IPS-18c (cell line): ENCODE data around the gene CHST15.

ENCODE experiments used
- H3K4me3 ChIP-seq: 2 replicates; pipeline ENCODE4 v1.7.0; 2013; ENCODE audit warnings: low read depth, mild to moderate bottlenecking, low read length, moderate library complexity; ENCODE audit not compliant: insufficient read depth
- H3K9me3 ChIP-seq: one replicate; pipeline ENCODE4 v1.6.1; 2013; ENCODE audit warnings: mild to moderate bottlenecking, low read length, moderate library complexity; ENCODE audit not compliant: control insufficient read depth, insufficient read depth

The CHST15 gene

DNA sequence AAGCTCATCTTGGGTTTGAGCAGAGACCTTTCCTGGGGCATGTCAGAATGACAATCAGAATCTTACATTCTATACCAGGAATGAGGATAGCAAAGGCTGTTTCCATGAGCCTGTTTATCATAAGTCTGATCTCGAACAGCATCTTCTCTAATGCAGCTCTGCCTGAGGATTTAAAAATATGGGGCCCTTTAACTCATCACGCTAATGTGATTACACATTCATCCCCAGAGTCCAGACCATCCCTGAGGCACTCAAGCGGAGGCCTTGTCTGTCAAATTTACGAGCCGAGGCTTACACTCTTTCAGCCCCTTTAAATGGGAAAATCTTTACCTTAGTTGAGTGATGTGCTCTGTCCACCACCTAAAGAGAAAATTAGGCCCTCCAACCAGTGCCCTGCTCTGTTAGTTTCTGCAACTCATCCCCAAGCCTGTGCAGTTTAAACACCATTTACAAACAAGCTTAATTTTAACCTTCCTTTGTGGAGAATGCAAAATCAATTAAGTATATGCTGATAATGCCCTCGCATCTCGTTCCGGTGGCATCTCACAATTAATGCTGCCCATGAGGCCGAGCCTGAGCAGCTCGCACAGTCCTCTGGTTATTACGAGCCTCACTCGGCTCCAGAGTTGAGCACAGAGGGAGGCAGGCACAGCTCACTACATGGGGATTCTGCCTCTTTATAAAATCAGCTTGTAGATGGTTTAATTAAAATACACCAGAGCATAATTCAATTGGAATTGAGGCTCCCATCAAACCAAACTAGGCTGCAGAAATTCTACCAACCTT is 16.0 kb downstream of the CHST15 start:
- Histone ChIP-seq H3K4me3 (no peak overlapping the region), H3K9me3 (no peaks in the 10 kb centered on the region)

DNA sequence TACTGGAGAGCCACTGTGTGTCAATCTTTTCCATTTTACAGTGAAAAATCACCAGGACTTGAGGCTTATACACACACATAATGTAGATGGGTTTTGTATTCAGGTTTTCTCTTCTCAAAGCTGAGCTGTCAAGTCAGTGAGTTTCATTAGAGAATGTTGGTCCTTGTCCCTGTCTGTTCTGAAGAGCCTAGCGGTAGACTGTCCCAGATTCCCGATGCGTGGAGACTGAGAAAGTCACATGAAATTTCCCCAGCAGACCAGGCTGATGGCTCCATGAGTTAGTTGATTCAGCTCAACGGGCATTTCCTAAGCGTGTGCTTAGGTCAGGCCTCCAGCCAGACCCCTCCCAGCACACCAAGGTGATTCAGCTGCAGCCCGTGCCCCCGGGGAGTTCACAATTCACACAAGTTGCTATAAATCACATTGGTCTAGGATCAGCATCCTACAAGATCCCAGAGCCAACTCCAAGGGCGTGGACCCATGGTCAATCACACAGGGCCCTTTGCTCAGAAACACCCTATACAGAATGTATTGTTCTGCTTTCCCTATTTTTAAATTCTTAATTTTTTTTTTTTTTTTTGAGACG is 17.2 kb downstream of the CHST15 start:
- Histone ChIP-seq H3K4me3 (no peak overlapping the region), H3K9me3 (no peaks in the 10 kb centered on the region)

DNA sequence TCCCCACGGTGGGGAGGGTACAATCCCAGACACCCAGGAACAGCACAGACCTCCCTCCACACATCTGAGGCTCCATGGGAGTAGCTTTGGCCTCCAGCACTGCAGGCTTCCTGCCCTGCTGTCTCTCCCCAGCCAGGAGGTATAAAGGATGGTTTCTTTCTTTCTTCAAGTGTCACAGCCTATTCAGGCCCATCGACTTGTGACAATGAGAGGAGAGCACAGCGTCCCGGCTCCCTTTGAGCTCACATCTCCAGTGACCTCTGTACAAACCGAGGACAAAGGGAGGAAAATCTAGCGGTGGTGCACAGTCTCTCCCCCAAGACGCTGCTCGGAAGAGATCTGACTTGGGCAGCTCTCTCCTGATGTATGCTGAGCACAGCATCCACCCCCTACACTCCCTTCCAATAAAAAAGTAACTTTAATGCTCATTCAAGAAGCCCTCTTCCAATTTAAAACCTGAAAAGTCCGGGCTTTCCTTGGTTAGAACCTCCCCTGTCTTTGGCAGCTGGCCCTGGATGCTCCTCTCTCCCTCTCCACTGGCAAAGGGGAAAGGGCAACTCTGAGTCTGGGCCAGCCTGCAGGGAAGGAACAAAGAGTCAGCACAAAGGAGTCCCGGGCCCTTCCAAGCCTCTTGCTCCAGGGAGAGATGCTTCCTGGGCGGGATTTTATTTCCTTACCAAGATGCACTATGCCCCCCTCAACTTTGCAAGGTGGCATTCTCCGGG is 18.0 kb downstream of the CHST15 start:
- no peaks in the 10 kb centered on the region for H3K9me3 ChIP-seq
- no peak overlapping the region for H3K4me3 ChIP-seq

DNA sequence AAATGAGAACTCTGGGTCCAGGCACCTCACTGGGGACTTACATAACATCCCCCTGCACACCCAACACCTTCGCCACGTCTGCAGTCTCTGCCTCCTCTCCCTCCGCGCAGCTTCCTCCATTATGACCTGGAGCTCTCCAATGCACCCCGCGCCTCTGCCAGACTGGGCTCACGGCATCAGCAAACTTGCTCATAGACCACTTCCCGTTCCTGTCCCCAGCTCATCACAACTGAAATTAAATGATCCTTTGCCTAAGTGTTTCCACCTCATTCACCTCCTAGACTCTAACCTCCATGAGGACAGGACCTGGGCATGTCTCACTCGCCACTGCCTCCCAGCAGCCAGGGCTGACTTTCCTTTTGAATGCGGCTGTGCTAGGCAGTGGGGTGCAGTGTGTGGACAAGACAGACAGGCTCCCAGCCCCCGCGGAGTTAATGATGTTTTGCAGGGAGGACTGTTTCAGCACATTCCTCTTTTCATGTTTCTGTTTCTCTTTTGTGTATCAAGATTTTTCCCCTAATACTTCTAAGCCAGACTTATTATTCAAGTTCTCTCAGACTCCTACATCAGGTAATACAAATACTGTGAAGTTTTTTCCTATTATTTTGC is 18.8 kb downstream of the CHST15 start:
- H3K9me3 ChIP-seq = no peaks in the 10 kb centered on the region
- H3K4me3 ChIP-seq = no peak overlapping the region

DNA sequence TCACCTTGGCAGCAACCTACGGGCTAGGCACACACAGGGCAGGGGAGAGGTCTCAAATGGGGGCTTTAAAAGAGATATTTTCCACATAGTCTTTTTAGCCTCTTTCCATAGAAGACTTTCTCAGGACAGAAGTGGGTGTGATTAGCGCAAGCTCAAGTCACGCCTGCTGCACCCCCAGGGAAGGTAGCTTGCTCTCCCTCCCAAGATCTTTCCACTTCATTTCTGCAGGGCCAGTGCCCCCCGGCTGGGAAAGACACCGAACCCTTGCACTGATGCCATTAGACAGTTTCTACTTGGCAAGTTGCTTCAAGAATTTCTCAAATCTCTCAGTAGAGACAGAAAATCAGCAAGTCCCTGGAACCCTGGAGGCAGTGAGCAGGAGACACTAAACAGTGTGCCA is 19.4 kb downstream of the CHST15 start:
- no peaks in the 10 kb centered on the region for H3K9me3 ChIP-seq
- no peak overlapping the region for H3K4me3 ChIP-seq

DNA sequence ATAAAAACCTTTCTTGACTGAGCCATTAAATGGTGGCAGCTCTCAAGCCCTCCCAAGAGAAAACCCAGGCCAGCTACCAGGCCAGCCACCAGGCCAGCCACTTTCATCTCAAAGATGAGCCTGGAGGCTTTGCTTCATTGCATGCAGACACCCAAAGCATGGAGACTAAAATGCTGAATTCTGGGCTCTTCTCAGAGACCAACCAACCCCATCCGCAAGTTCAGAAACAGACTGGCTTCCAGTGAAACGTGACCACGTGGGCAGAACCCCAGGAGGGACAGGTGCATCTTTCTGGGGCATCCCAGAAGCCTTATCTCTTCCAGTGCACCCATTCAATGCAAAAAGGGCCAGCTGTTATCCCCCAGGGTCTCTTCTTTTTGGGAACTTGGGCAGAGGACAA is 20.9 kb downstream of the CHST15 start:
- Histone ChIP-seq H3K9me3 (no peaks in the 10 kb centered on the region), H3K4me3 (no peak overlapping the region)

DNA sequence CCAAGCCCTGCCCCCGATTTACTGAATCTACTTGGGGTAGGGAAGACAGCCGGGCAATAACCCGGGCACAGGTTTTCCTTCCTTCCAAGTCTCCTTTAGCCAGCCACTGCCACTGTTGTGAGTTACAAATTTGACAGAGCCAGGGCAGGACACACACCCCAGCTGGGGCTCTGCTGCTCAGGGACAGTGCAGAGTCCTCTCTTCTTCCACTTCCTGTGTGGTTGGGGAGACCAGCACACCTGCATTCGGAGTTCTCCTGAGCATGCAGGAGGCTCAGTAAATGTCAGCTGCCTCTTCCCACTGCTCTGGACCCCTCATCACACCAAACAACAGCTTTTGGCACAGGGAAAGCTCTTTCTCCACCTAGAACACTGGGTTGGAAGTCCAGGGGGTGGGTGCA is 21.3 kb downstream of the CHST15 start:
- Histone ChIP-seq H3K9me3 (peaks cover under 1% of the 10 kb centered on the region), H3K4me3 (no peak overlapping the region)

DNA sequence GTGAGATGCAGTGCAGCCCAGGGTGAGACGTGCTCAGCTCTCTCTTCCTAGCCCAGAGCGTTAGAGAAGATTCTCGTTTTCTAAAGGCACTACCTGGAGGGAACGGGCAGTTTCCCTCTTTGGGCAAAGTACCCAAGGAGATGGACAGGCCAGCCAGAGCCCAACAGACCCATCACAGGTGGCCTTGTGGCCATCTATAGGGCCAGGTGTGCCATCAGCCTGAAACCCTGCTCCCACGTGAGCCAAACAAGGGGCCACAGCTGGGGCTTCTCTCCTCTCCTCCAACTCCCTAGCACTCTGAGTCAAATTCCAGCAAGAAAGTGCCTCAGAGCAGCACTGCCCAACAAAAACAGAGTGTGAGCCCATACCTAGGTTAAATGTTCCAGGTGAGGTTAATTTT is 22.3 kb downstream of the CHST15 start:
- Histone ChIP-seq H3K4me3 (no peak overlapping the region), H3K9me3 (peaks cover 2% of the 10 kb centered on the region)

DNA sequence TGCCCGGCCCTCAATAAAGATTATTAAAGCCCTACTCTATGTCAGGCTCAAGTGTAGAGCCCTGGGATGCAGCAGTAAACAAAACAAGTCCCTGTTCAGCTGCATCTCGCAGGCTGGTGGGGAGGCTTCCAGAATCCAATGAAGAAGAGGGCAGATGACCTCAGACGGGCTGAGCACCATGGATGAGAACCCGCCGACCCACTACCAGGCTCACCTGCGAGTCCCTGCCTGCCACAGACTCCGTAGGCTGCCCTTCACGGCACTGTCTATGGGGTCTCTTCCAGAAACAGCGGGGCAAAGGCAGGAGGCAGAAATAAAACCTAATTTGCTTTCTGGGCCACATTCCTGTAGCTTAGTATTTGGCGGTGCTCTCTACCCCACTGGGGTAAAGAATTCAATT is 22.7 kb downstream of the CHST15 start:
- Histone ChIP-seq H3K9me3 (peaks cover 2% of the 10 kb centered on the region), H3K4me3 (no peak overlapping the region)

DNA sequence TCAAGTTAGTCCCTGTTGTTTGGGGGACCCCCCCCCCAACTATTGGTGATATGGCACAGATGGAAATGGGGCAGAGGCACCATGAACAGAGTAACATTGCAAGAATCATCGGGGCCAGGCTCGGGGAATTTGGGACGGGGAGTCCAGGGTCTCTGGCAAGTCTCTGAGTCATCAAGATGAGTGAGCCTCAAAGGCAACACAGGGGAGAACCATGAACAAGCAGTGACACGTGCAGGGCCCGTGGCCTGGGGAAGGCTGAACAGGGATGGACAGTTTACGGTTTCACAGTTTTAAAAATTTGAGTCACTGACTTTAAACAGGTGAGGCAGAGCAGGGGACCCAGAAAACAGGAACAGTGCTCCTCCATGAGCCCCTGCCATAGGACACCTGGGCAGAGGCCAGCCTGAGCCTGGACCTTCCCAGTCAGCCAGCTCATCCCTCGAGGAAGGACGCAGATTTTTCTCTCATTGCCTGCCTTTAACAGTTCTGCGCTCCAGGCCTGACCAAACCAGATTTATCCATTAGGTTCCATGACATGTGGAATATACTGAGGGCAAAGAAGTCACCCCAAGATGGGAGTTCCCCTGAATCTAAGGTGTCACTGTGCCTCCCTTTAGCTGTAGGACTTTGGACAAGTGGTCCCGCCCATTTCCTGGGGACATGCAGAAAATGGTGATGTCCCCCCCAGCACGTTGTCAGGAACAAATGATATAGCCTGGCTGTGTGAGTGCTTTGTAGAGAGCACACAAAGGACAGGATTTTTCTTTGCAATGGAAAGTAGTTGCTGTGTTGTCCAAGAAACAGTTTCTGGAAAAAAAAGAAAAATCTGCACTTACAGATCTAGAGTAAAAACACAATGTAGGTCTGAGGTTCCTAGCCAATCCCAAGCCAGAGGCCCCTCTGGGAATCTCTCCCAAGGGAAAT is 23.8 kb downstream of the CHST15 start:
- peaks cover 2% of the 10 kb centered on the region for H3K9me3 ChIP-seq
- H3K4me3 ChIP-seq = no peak overlapping the region

DNA sequence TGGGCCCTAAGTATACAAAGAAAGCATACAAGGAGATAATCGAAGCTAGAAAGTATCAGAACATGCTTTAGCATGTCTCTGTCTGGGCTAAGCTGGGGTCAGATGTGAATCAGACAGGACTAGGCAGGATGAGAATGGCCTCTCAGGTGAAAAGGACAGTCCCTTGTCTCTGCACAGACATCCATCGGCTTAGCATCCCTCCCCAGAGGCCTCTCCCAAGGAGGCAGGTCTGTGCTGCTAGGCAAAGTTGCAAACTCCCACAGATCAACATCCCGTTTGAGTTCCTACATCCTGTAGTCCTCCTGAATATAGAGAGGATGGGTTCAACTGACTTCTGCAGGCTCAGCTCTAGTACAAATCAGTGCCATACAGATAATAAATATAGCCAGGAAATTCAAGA is 24.5 kb downstream of the CHST15 start:
- Histone ChIP-seq H3K9me3 (peaks cover 2% of the 10 kb centered on the region), H3K4me3 (no peak overlapping the region)

DNA sequence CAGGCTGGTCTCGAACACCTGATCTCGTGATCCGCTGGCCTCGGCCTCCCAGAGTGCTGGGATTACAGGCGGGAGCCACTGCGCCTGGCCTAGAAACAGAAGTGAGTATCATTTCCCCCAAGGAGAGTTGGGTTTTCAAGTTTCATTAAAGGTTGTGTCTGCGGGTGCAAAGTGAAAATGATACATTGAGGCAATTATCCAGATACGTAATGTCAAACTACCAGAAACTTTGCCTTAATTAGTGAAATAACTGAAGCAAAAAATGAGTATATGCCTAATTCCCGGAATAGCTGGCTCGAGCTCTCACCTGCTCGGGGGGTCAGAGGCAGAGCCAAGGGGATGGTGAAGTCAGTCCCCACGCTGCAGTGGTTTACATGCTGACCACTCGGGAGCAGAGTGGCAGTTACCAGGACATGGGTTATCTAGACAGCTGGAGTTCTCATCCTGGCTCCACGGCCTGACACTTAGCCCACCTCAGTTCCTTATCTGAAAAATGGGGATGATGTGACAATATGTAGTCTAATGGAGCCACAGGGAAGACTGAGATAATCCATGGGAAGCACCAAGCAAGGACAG is 25.5 kb downstream of the CHST15 start:
- peaks cover 2% of the 10 kb centered on the region for H3K9me3 ChIP-seq

DNA sequence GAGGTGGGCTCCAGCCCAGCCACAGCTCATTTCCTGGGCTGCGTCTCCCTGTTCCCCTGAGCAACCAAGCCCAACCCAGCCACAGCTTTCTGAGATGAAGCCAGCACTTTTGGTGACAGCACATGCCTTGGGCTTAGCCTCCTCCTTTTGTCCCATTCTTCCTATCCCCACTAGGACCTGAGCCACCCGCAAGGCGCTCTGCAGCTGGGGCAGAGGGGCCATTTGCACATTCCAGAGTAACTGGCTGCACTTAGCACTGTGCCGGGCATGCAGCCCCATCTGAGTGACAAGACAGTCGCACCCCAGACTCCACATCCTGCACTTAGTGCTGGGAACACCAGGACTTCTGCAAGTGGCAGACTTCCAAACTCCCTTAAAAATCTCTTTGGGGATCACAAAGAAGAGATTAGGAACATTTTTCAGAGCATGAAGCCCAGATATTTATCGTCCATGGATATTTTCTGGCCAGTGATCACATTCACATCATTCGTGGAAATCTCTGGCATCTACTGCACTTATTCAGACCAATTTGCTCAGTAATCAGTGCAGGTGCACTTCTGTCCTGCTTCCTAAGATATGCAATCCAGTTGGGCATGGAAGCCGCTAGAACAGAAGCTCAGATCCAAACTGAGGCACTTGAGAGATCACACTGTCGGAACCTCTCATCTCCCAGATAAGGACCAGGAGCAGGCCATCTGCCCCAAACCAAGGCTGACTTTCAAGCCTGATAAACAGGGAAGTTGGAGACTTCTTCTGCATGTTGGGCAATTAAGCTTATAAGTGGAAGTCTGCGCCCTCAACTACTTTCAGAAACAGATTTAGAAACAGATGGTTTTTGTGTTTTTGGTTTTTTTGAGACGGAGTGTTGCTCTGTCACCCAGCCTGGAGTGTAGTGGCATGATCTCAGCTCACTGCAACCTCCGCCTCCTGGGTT is 26.4 kb downstream of the CHST15 start:
- peaks cover 2% of the 10 kb centered on the region for H3K9me3 ChIP-seq
- no peak overlapping the region; the same call in 1 of the 2 replicates for H3K4me3 ChIP-seq

More for the DNA sequence above, 25.5 kb downstream of the CHST15 start:
- H3K4me3 ChIP-seq = no peak overlapping the region

DNA sequence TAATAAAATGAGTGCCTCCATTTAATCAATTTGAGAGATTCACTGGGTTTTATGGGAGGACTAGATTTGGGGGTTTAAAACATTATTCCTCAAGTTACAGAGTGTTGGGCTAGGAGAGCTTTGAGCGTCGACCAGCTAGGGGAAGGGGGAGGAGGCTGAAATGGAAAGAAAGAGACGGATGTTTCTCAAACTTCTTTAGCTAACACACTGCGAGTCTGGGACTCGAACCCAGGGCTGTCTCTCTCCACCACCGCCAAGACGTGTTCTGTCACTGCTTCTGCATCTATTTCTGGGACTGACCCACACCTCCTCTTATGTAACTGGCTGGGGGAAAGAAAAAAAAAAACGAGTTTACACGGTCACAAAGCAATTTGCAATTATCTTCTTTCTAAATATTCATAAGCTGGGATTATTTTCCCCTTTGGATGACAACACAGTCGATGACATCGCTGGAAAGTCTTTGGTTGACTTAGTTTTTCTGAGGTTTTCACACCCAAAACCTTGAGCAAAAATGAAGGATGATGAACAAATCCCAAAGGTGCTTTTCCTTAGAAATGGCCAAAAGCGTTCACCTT is 27.2 kb downstream of the CHST15 start:
- peaks cover 2% of the 10 kb centered on the region for H3K9me3 ChIP-seq
- H3K4me3 ChIP-seq = no peak overlapping the region; the same call in 1 of the 2 replicates

DNA sequence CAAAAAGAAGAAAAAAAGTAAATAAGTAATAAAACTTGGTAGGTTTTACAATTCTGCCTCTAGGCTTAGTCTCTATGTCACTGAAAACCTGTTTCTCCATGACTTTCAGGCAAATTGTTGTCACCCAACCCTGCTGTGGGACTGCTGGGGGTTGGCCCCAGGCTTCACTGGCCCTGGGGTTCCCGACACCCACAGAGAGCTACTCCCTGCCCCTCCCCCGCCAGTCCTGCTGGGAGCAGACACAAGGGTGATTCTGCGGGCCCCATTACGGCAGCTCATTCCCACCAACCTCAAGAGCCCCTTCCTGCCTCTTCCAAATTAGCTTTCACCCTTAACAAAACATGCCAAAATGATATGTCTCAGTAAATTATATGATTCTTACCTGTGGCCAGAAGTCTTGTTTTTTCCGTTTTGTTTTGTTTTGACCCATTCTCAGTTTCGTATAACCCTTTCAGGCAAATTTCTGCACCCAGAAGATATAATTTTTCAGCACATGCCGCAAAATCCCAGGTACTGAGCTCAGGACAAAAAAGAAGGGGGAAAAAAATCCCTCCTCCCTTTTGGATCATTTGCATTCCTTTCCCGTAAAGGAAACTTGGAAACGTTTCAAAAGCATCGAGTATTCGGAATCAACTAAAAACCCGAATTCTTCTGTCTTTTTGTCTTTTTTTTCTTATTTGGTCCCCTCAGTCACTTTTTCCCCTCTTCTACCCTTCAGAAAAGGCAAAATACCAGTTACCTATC is 27.8 kb downstream of the CHST15 start:
- Histone ChIP-seq H3K4me3 (no peak overlapping the region), H3K9me3 (peaks cover 2% of the 10 kb centered on the region)
